GM21528 (cell line): ENCODE measurements around the gene BUD13.
"Not testable (repeated sequence)": the region's sequence is repeated elsewhere in the genome, so short reads cannot be mapped to it uniquely, and the experiment has no call there.

Source experiments
- ATAC-seq: cut with Tn5 transposase; IDR thresholded peaks from one replicate; pipeline ENCODE4 v1.9.1; 2021; ENCODE audit warnings: mild to moderate bottlenecking, moderate library complexity; ENCODE audit not compliant: unreplicated experiment, low FRiP score

Gene BUD13

GRCh38 chr11:116771935-116772334 lies 852 bp downstream of the BUD13 start:
- ATAC-seq = no peak

- ATAC-seq = no peak
These were observed 10.7 kb downstream of the BUD13 start for GRCh38 chr11:116762132-116762531.

- not testable (repeated sequence) for ATAC-seq
These were observed 16.7 kb downstream of the BUD13 start for GRCh38 chr11:116756044-116756443.

GRCh38 chr11:116750070-116750718 lies 22.6 kb downstream of the BUD13 start:
- no peak for ATAC-seq

GRCh38 chr11:116742104-116742503 lies 30.7 kb downstream of the BUD13 start:
- ATAC-seq = no peak

GRCh38 chr11:116740741-116741140 lies 32.0 kb downstream of the BUD13 start:
- ATAC-seq = no peak

- no peak for ATAC-seq
These were observed 33.8 kb downstream of the BUD13 start for GRCh38 chr11:116738975-116739374.

GRCh38 chr11:116736763-116737162 lies 36.0 kb downstream of the BUD13 start:
- no peak for ATAC-seq

GRCh38 chr11:116733969-116734508 lies 38.7 kb downstream of the BUD13 start:
- no peak for ATAC-seq

- ATAC-seq = peak; percentile 16
These were observed 39.6 kb downstream of the BUD13 start for GRCh38 chr11:116733043-116733755.

GRCh38 chr11:116732271-116733042 lies 40.3 kb downstream of the BUD13 start:
- ATAC-seq = peak; percentile 84

GRCh38 chr11:116731821-116732220 lies 41.0 kb downstream of the BUD13 start:
- ATAC-seq = no peak

- no peak for ATAC-seq
These were observed 41.6 kb downstream of the BUD13 start for GRCh38 chr11:116731097-116731761.

GRCh38 chr11:116730601-116731000 lies 42.2 kb downstream of the BUD13 start:
- no peak for ATAC-seq

- ATAC-seq = no peak
These were observed 42.6 kb downstream of the BUD13 start for GRCh38 chr11:116730241-116730561.

GRCh38 chr11:116729501-116730240 lies 43.1 kb downstream of the BUD13 start:
- no peak for ATAC-seq

- no peak for ATAC-seq
These were observed 44.8 kb downstream of the BUD13 start for GRCh38 chr11:116727990-116728389.

GRCh38 chr11:116725434-116726221 lies 47.2 kb downstream of the BUD13 start:
- ATAC-seq = no peak

GRCh38 chr11:116724813-116725212 lies 48.0 kb downstream of the BUD13 start:
- ATAC-seq = no peak
